ENCODE results near the gene LMF1.

GRCh38 chr16:824601-825000, 146.2 kb downstream of the LMF1 start:
- TF ChIP-seq SMC3 (IDR thresholded peaks at IDR 0.05; ENCODE audit: low read depth, low read length): no peak
- TF ChIP-seq CTCF (conservative IDR thresholded peaks at IDR 0.05; ENCODE audit: low read depth, low read length): no peak
- no peak for TF ChIP-seq POLR2A (IDR thresholded peaks at IDR 0.05; ENCODE audit: low read depth, low read length)
- no peak for TF ChIP-seq RFX5 (IDR thresholded peaks at IDR 0.05; ENCODE audit: low read depth, low read length)
- TF ChIP-seq CHD1 (IDR thresholded peaks at IDR 0.05; ENCODE audit: low read depth, low read length): no peak
- TF ChIP-seq USF2 (IDR thresholded peaks at IDR 0.05; ENCODE audit: low read depth, low read length): no peak
